K562 (cell line): ENCODE measurements around the gene SLC1A5. TPM values are rescaled to one million over a fixed set of nuclear protein-coding genes. Genes with fewer than 3 reads are reported as not detected.
A peak's percentile ranks its signal among the peaks of the same experiment; 100 is the strongest.

Experiments
- C11orf30 ChIP-seq: fragments of 450-650 bp; IDR thresholded peaks from 2 replicates; pipeline ENCODE4 v1.6.1; 2016; ENCODE audit warnings: low read depth, mild to moderate bottlenecking
- CREM ChIP-seq: IDR thresholded peaks from 2 replicates; pipeline ENCODE4 v1.6.1; 2014; ENCODE audit warnings: antibody characterized with exemption, low read depth
- CXXC5 ChIP-seq: fragments of 250-450 bp; sonication (Bioruptor Pico); IDR thresholded peaks from 2 replicates; pipeline ENCODE4 v1.8.0; 2022; ENCODE audit warnings: inconsistent platforms, mild to moderate bottlenecking, moderate library complexity
- ELF1 ChIP-seq: fragments of 200-800 bp; sonication (Bioruptor generic); IDR thresholded peaks from 2 replicates; pipeline ENCODE4 v1.6.1; 2016; ENCODE audit warnings: missing genetic modification characterization, missing compliant biosample characterization
- MNT ChIP-seq, 2 experiments: fragments of 450-650 bp; conservative IDR thresholded peaks; 2 replicates each; pipeline ENCODE4 v1.6.1; 2017; ENCODE audit warnings: mild to moderate bottlenecking in 2 of 2, moderate library complexity in 2 of 2
- NRF1 ChIP-seq, 2 experiments: fragments of 450-650 bp; IDR thresholded peaks in 1 of 2; conservative IDR thresholded peaks in 1 of 2; 2 replicates each; pipeline ENCODE4 v1.6.1; 2014; ENCODE audit warnings: mild to moderate bottlenecking in 2 of 2
- PRDM10 ChIP-seq: fragments of 450-650 bp; IDR thresholded peaks from 2 replicates; pipeline ENCODE4 v1.6.1; 2018; ENCODE audit not compliant: partially characterized antibody
- SPI1 ChIP-seq: IDR thresholded peaks from 2 replicates; pipeline ENCODE4 v1.6.1; 2011; ENCODE audit warnings: low read depth, low read length, control low read depth, borderline replicate concordance
- THRB ChIP-seq: fragments of 450-650 bp; formaldehyde crosslinking; conservative IDR thresholded peaks from 2 replicates; pipeline ENCODE4 v1.4.0; 2022; ENCODE audit warnings: mild to moderate bottlenecking, missing genetic modification characterization
- USF2 ChIP-seq: sonication (generic); formaldehyde crosslinking; IDR thresholded peaks from 2 replicates; pipeline ENCODE4 v1.5.0; 2020; ENCODE audit warnings: missing genetic modification reagents
- YY1 ChIP-seq, 3 experiments: IDR thresholded peaks; 2 replicates each; pipeline ENCODE4 v1.6.1; 2011; ENCODE audit warnings: low read length in 2 of 3, mild to moderate bottlenecking in 2 of 3, moderate library complexity in 2 of 3, borderline replicate concordance in 1 of 3, control low read depth in 1 of 3, low read depth in 1 of 3; ENCODE audit not compliant: insufficient read depth in 3 of 3, insufficient replicate concordance in 2 of 3, control insufficient read depth in 1 of 3, insufficient read length in 1 of 3; ENCODE audit errors: extremely low read depth in 1 of 3
- ZNF316 ChIP-seq: fragments of 450-650 bp; IDR thresholded peaks from 2 replicates; pipeline ENCODE4 v1.6.1; 2016
- ZNF518B ChIP-seq: fragments of 250-450 bp; sonication (Bioruptor Pico); IDR thresholded peaks from 2 replicates; pipeline ENCODE4 v1.5.0; 2021; ENCODE audit warnings: mild to moderate bottlenecking, moderate library complexity
- ZNF589 ChIP-seq: fragments of 200-800 bp; sonication (Bioruptor generic); IDR thresholded peaks from 2 replicates; pipeline ENCODE4 v1.6.1; 2016; ENCODE audit warnings: low read depth, missing genetic modification characterization, missing compliant biosample characterization
- polyA plus RNA-seq, 8 experiments: library from polyadenylated mRNA; depleted of rRNA in 4 of 8; stranded (reverse) in 5 of 8; unstranded in 3 of 8; fragments of >200 nt; fragmentation: Nextera tagmentation in 2 of 8; fragmentation: Illumina TruSeq in 1 of 8; extraction: Ambion mirVana in 2 of 8; extraction: Trizol in 1 of 8; gene quantifications; 2 replicates each; pipeline versions ENCODE4 v1.2.1 to v1.2.3, GENCODE V29; 2011 to 2014; ENCODE audit warnings: inconsistent platforms in 1 of 8, missing spikeins in 1 of 8
- total RNA-seq, 7 experiments: library from RNA; depleted of rRNA in 6 of 7; stranded (reverse); fragments of >200 nt in 6 of 7; fragmentation: Illumina TruSeq in 2 of 7; extraction: Trizol in 2 of 7; gene quantifications; 2 replicates each; pipeline versions ENCODE4 v1.2.1 to v1.2.3, GENCODE V29; 2011 to 2021; ENCODE audit warnings: low replicate concordance in 1 of 7

Gene SLC1A5
- total and polyA plus RNA-seq, 9 of the 15 experiments (the other 6 are each of a cell fraction or from before 2014, with no cell fraction given): 31.2 to 417 (median 134) TPM

- peak; percentile 41 for TF ChIP-seq CXXC5 (CRISPR knock-in tag)
- TF ChIP-seq PRDM10: peak; percentile 33
- TF ChIP-seq C11orf30: 0 out of 2 replicates have a peak, but pooled peaks have one; percentile 17
- peak in 1 of 3 experiments; percentile 36 for TF ChIP-seq YY1 (IDR thresholded peaks at IDR 0.05; ENCODE audit: borderline replicate concordance in 1 of 3, control insufficient read depth in 1 of 3, extremely low read depth in 1 of 3, insufficient read depth in 3 of 3, insufficient read length in 1 of 3, insufficient replicate concordance in 2 of 3, low read depth in 1 of 3, low read length in 2 of 3)
- TF ChIP-seq USF2: peak; percentile 92
- TF ChIP-seq THRB (CRISPR knock-in tag): no peak
- TF ChIP-seq NRF1 (conservative IDR thresholded peaks at IDR 0.05 in 1 of 2, IDR thresholded peaks at IDR 0.05 in 1 of 2): peak in 1 of 2 experiments; percentile 46; a peak in 2 of 4 replicates
- 0 out of 2 replicates have a peak, but pooled peaks have one; percentile 13 for TF ChIP-seq SPI1
- TF ChIP-seq CREM: peak; percentile 78
- TF ChIP-seq MNT (conservative IDR thresholded peaks at IDR 0.05): peak; percentile 62 to 76; a peak in 3 of 4 replicates
- TF ChIP-seq ZNF589 (CRISPR knock-in tag): no peak
- no peak for TF ChIP-seq ZNF518B
- 0 out of 2 replicates have a peak, but pooled peaks have one; percentile 12 for TF ChIP-seq ELF1
- TF ChIP-seq ZNF316: no peak
Measured at GRCh38 chr19:46736531-46737297, 51.7 kb downstream of the SLC1A5 start (continued).
